Neural cell (in vitro differentiated cells): ENCODE measurements around the gene ADAM30. TPM values are rescaled to one million over a fixed set of nuclear protein-coding genes. Genes with fewer than 3 reads are reported as not detected.

Source experiments
- H2AFZ ChIP-seq: fragments of 200-600, 300-800 bp; sonication (generic), shearing (Covaris generic); 2 replicates; pipeline ENCODE4 v1.6.0; 2014; ENCODE audit warnings: low read depth, mild to moderate bottlenecking, antibody characterized with exemption, low read length, moderate library complexity
- H3F3A ChIP-seq: fragments of 200-600 bp; shearing (Covaris generic); 2 replicates; pipeline ENCODE4 v1.6.1; 2016; ENCODE audit warnings: mild to moderate bottlenecking, moderate library complexity, mixed read lengths, antibody characterized with exemption, low read length; ENCODE audit not compliant: insufficient read depth, poor library complexity, severe bottlenecking
- H3K27ac ChIP-seq: fragments of 200-600, 300-800 bp; sonication (generic), shearing (Covaris generic); 2 replicates; pipeline ENCODE4 v1.5.1; 2014; ENCODE audit warnings: mild to moderate bottlenecking, low read length, moderate library complexity
- H3K27me3 ChIP-seq: fragments of 300-800, 200-600 bp; sonication (generic), shearing (Covaris generic); 2 replicates; pipeline ENCODE4 v1.6.0; 2014; ENCODE audit warnings: mild to moderate bottlenecking, low read depth, low read length, moderate library complexity; ENCODE audit not compliant: insufficient read depth
- H3K36me3 ChIP-seq: fragments of 300-800, 200-600 bp; sonication (generic), shearing (Covaris generic); 2 replicates; pipeline ENCODE4 v1.5.1; 2014; ENCODE audit warnings: mild to moderate bottlenecking, antibody characterized with exemption, low read length, moderate library complexity; ENCODE audit not compliant: insufficient read depth
- H3K4me2 ChIP-seq: fragments of 300-800, 200-600 bp; sonication (generic), shearing (Covaris generic); 2 replicates; pipeline ENCODE4 v1.6.0; 2014; ENCODE audit warnings: mild to moderate bottlenecking, low read length
- H3K4me3 ChIP-seq: fragments of 300-800, 200-600 bp; sonication (generic), shearing (Covaris generic); 2 replicates; pipeline ENCODE4 v1.5.1; 2014; ENCODE audit warnings: mild to moderate bottlenecking, low read length, moderate library complexity
- H3K79me2 ChIP-seq: fragments of 200-600 bp; shearing (Covaris generic); replicated peaks from 2 replicates; pipeline ENCODE4 v1.6.0; 2014; ENCODE audit warnings: mild to moderate bottlenecking, low read length, moderate library complexity; ENCODE audit not compliant: insufficient read depth
- H3K9ac ChIP-seq: fragments of 300-800, 200-600 bp; sonication (generic), shearing (Covaris generic); 2 replicates; pipeline ENCODE4 v1.6.1; 2016; ENCODE audit warnings: mild to moderate bottlenecking, low read length, mixed read lengths
- H3K9me2 ChIP-seq: fragments of 200-600 bp; shearing (Covaris generic); 2 replicates; pipeline ENCODE4 v1.6.1; 2016; ENCODE audit warnings: mild to moderate bottlenecking, low read length, mixed read lengths; ENCODE audit not compliant: insufficient read depth
- H3K9me3 ChIP-seq: fragments of 200-600, 300-800 bp; sonication (generic), shearing (Covaris generic); 2 replicates; pipeline ENCODE4 v1.6.1; 2016; ENCODE audit warnings: mild to moderate bottlenecking, mixed run types, low read length, moderate library complexity, mixed read lengths
- H4K20me1 ChIP-seq: fragments of 200-600 bp; shearing (Covaris generic); 2 replicates; pipeline ENCODE4 v1.6.1; 2016; ENCODE audit warnings: mild to moderate bottlenecking, mixed run types; ENCODE audit not compliant: insufficient read depth
- CTCF ChIP-seq: fragments of 450-650 bp; IDR thresholded peaks from 2 replicates; pipeline ENCODE4 v1.5.1; 2014; ENCODE audit warnings: antibody characterized with exemption, mild to moderate bottlenecking, moderate library complexity; ENCODE audit not compliant: poor library complexity, severe bottlenecking
- EP300 ChIP-seq: fragments of 450-650 bp; conservative IDR thresholded peaks from 2 replicates; pipeline ENCODE4 v1.6.1; 2014; ENCODE audit warnings: antibody characterized with exemption, mild to moderate bottlenecking, moderate library complexity; ENCODE audit not compliant: poor library complexity, severe bottlenecking
- EZH2 ChIP-seq: fragments of 200-600, 300-800 bp; shearing (Covaris generic), sonication (generic); IDR thresholded peaks from 2 replicates; pipeline ENCODE4 v1.6.1; 2014; ENCODE audit warnings: antibody characterized with exemption, low read length, borderline replicate concordance, mild to moderate bottlenecking; ENCODE audit not compliant: insufficient read depth, poor library complexity, severe bottlenecking
- MXI1 ChIP-seq: fragments of 450-650 bp; conservative IDR thresholded peaks from 2 replicates; pipeline ENCODE4 v1.6.1; 2014; ENCODE audit warnings: antibody characterized with exemption, mild to moderate bottlenecking; ENCODE audit not compliant: poor library complexity, severe bottlenecking
- POLR2AphosphoS5 ChIP-seq: IDR thresholded peaks from 2 replicates; pipeline ENCODE4 v1.6.1; 2012
- RAD21 ChIP-seq: fragments of 450-650 bp; conservative IDR thresholded peaks from 2 replicates; pipeline ENCODE4 v1.6.1; 2014; ENCODE audit warnings: antibody characterized with exemption, mild to moderate bottlenecking, moderate library complexity
- REST ChIP-seq: IDR thresholded peaks from 2 replicates; pipeline ENCODE4 v1.6.1; 2012; ENCODE audit warnings: borderline replicate concordance
- SMC3 ChIP-seq: fragments of 450-650 bp; conservative IDR thresholded peaks from 2 replicates; pipeline ENCODE4 v1.6.1; 2014; ENCODE audit warnings: antibody characterized with exemption, mild to moderate bottlenecking, moderate library complexity; ENCODE audit not compliant: poor library complexity
- TAF1 ChIP-seq: IDR thresholded peaks from 2 replicates; pipeline ENCODE4 v1.6.1; 2012; ENCODE audit warnings: low read depth
- polyA plus RNA-seq: library from polyadenylated mRNA; depleted of rRNA; stranded (reverse); fragments of >200 nt; gene quantifications from 2 replicates; pipeline ENCODE4 v1.2.3, GENCODE V29; 2014

ADAM30 gene
- polyA plus RNA-seq, 1 donor from 2014 or later: not detected

GRCh38 chr1:119882132-119883049 is 13.9 kb downstream of the ADAM30 start:
- Histone ChIP-seq H3K27me3 (no peaks in the 10 kb centered on the region), H3K4me2 (no peak overlapping the region), H2AFZ (no peak overlapping the region)

More at GRCh38 chr1:119882132-119883049, 13.9 kb downstream of the ADAM30 start:
- H3K36me3 ChIP-seq: no peaks in the 10 kb centered on the region
- no peak overlapping the region for H3K27ac ChIP-seq
- TF ChIP-seq MXI1 (no peak), REST (no peak), EZH2 (no peak), SMC3 (no peak), TAF1 (no peak), CTCF (no peak), EP300 (no peak), POLR2AphosphoS5 (no peak), RAD21 (no peak)
- H3K4me3 ChIP-seq: no peak overlapping the region
- H4K20me1 ChIP-seq: no peaks in the 10 kb centered on the region
- H3K9ac ChIP-seq: no peak overlapping the region
- H3K9me3 ChIP-seq: no peaks in the 10 kb centered on the region
- H3F3A ChIP-seq: no peaks in the 10 kb centered on the region
- H3K79me2 ChIP-seq: no peaks in the 10 kb centered on the region
- H3K9me2 ChIP-seq: no peaks in the 10 kb centered on the region
